Mesenchymal stem cell (in vitro differentiated cells and primary cell): Measurements from ENCODE around the gene PAQR4.

Source experiments
- DNase-seq: peaks from one replicate; pipeline ENCODE4 v3.0.0-alpha.2; 2013
- H2AFZ ChIP-seq: one replicate; pipeline ENCODE4 v1.6.1; 2013; ENCODE audit warnings: low read depth, mild to moderate bottlenecking, control low read depth, inconsistent platforms, low read length, moderate library complexity
- H2AK5ac ChIP-seq: 2 replicates; pipeline ENCODE4 v1.6.1; 2013; ENCODE audit warnings: low read length, moderate library complexity, mild to moderate bottlenecking, inconsistent platforms; ENCODE audit not compliant: severe bottlenecking
- H2BK120ac ChIP-seq: one replicate; pipeline ENCODE4 v1.6.1; 2013; ENCODE audit warnings: low read depth, mild to moderate bottlenecking, inconsistent platforms, low read length, moderate library complexity
- H2BK12ac ChIP-seq, 2 experiments: one replicate each; pipeline ENCODE4 v1.6.1; 2013; ENCODE audit warnings: inconsistent platforms in 2 of 2, low read length in 2 of 2, mild to moderate bottlenecking in 2 of 2, moderate library complexity in 2 of 2, control low read depth in 1 of 2
- H2BK15ac ChIP-seq: one replicate; pipeline ENCODE4 v1.6.1; 2013; ENCODE audit warnings: mild to moderate bottlenecking, low read depth, inconsistent platforms; ENCODE audit not compliant: poor library complexity, severe bottlenecking
- H2BK5ac ChIP-seq: 2 replicates; pipeline ENCODE4 v1.6.1; 2013; ENCODE audit warnings: low read depth, mild to moderate bottlenecking, low read length, control low read depth, inconsistent platforms; ENCODE audit not compliant: poor library complexity, severe bottlenecking
- H3K14ac ChIP-seq, 2 experiments: one replicate each; pipeline ENCODE4 v1.6.1; 2013; ENCODE audit warnings: inconsistent platforms in 2 of 2, low read length in 2 of 2, control low read depth in 1 of 2, mild to moderate bottlenecking in 1 of 2, moderate library complexity in 1 of 2
- H3K18ac ChIP-seq, 2 experiments: one replicate each; pipeline ENCODE4 v1.6.1; 2013; ENCODE audit warnings: inconsistent platforms in 2 of 2, low read length in 2 of 2, control low read depth in 1 of 2, low read depth in 1 of 2, mild to moderate bottlenecking in 1 of 2
- H3K23ac ChIP-seq, 2 experiments: one replicate each; pipeline ENCODE4 v1.6.1; 2013; ENCODE audit warnings: inconsistent platforms in 2 of 2, low read length in 2 of 2, mild to moderate bottlenecking in 2 of 2, moderate library complexity in 2 of 2, control low read depth in 1 of 2
- H3K27ac ChIP-seq: 2 replicates; pipeline ENCODE4 v1.5.1; 2013; ENCODE audit warnings: mild to moderate bottlenecking, moderate library complexity, low read length, control low read depth, inconsistent platforms; ENCODE audit not compliant: poor library complexity, severe bottlenecking
- H3K27me3 ChIP-seq, 2 experiments: 2 replicates each; pipeline versions ENCODE4 v1.6.1 to v1.7.0; 2013; ENCODE audit warnings: low read length in 2 of 2, mild to moderate bottlenecking in 2 of 2, moderate library complexity in 2 of 2, control low read depth in 1 of 2, inconsistent platforms in 1 of 2; ENCODE audit not compliant: control insufficient read depth in 1 of 2, insufficient read depth in 1 of 2
- H3K36me3 ChIP-seq, 2 experiments: 2 replicates each; pipeline versions ENCODE4 v1.6.1 to v1.7.0; 2013; ENCODE audit warnings: low read length in 2 of 2, control low read depth in 1 of 2, inconsistent platforms in 1 of 2, low read depth in 1 of 2, mild to moderate bottlenecking in 1 of 2; ENCODE audit not compliant: insufficient read depth in 2 of 2, control insufficient read depth in 1 of 2
- H3K4ac ChIP-seq, 2 experiments: one replicate each; pipeline ENCODE4 v1.6.1; 2013; ENCODE audit warnings: inconsistent platforms in 2 of 2, low read length in 2 of 2, mild to moderate bottlenecking in 2 of 2, moderate library complexity in 2 of 2, control low read depth in 1 of 2, low read depth in 1 of 2
- H3K4me1 ChIP-seq: 2 replicates; pipeline ENCODE4 v1.6.1; 2013; ENCODE audit warnings: low read depth, low read length, control low read depth; ENCODE audit not compliant: control insufficient read depth, insufficient read depth
- H3K4me2 ChIP-seq: 2 replicates; pipeline ENCODE4 v1.6.1; 2013; ENCODE audit warnings: low read length, mild to moderate bottlenecking, inconsistent platforms; ENCODE audit not compliant: poor library complexity, severe bottlenecking
- H3K4me3 ChIP-seq, 2 experiments: 2 replicates each; pipeline versions ENCODE4 v1.5.1 to v1.7.0; 2013; ENCODE audit warnings: low read length in 2 of 2, mild to moderate bottlenecking in 2 of 2, control low read depth in 1 of 2, low read depth in 1 of 2; ENCODE audit not compliant: insufficient read depth in 1 of 2
- H3K79me1 ChIP-seq: replicated peaks from 2 replicates; pipeline ENCODE4 v1.6.1; 2013; ENCODE audit warnings: mild to moderate bottlenecking, control low read depth, low read length, inconsistent platforms; ENCODE audit not compliant: poor library complexity, severe bottlenecking
- H3K9ac ChIP-seq: 2 replicates; pipeline ENCODE4 v1.7.0; 2013; ENCODE audit warnings: mild to moderate bottlenecking, low read length, moderate library complexity
- H3K9me3 ChIP-seq: 2 replicates; pipeline ENCODE4 v1.7.0; 2013; ENCODE audit warnings: mild to moderate bottlenecking, low read length; ENCODE audit not compliant: control insufficient read depth
- H4K8ac ChIP-seq: one replicate; pipeline ENCODE4 v1.6.1; 2013; ENCODE audit warnings: inconsistent platforms, mild to moderate bottlenecking, low read length, moderate library complexity
- H4K91ac ChIP-seq: one replicate; pipeline ENCODE4 v1.6.1; 2013; ENCODE audit warnings: mild to moderate bottlenecking, low read length, inconsistent platforms
- WGBS: methylation state at CpG from one replicate; pipeline ENCODE4 v1.1.7; 2013; ENCODE audit warnings: mixed read lengths; 5-methylcytosine and 5-hydroxymethylcytosine counted together

The PAQR4 gene

DNA sequence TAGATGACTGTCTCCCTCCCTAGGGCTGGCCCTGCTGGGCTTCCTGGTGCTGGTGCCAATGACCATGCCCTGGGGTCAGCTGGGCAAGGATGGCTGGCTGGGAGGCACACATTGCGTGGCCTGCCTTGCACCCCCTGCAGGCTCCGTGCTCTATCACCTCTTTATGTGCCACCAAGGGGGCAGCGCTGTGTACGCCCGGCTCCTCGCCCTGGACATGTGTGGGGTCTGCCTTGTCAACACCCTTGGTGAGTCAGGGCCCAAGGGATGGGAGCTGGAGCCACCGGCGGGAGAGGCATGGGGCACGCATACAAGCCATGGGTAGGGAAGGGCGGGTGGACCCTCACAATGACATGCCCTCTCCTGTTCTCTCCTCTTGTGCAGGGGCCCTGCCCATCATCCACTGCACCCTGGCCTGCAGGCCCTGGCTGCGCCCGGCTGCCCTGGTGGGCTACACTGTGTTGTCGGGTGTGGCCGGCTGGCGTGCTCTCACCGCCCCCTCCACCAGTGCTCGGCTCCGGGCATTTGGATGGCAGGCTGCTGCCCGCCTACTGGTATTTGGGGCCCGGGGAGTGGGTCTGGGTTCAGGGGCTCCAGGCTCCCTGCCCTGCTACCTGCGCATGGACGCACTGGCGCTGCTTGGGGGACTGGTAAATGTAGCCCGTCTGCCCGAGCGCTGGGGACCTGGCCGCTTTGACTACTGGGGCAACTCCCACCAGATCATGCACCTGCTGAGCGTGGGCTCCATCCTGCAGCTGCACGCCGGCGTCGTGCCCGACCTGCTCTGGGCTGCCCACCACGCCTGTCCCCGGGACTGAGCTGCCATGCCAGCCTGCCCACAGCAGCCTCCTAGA, 2.2 kb downstream of the PAQR4 start:
- no peak overlapping the region for H3K18ac ChIP-seq
- no peak overlapping the region for H3K4me2 ChIP-seq
- H4K91ac ChIP-seq = no peak overlapping the region
- no peak overlapping the region for H2BK5ac ChIP-seq
- H2BK120ac ChIP-seq = no peak overlapping the region
- peak overlapping the region in 1 of 2 experiments; percentile 33 for H2BK12ac ChIP-seq
- peaks cover 11% of the 10 kb centered on the region for H3K79me1 ChIP-seq
- no peak overlapping the region for H3K9ac ChIP-seq
- DNase-seq = no peak
- no peak overlapping the region for H4K8ac ChIP-seq
- peaks cover 0 to 45% of the 10 kb centered on the region in 2 experiments for H3K36me3 ChIP-seq
- H3K14ac ChIP-seq = no peak overlapping the region
- no peak overlapping the region for H3K4ac ChIP-seq
- no peak overlapping the region for H2AK5ac ChIP-seq
- no peak overlapping the region for H3K4me3 ChIP-seq
- peaks cover 10 to 23% of the 10 kb centered on the region in 2 experiments for H3K27me3 ChIP-seq
- H2BK15ac ChIP-seq = no peak overlapping the region
- H2AFZ ChIP-seq = no peak overlapping the region
- H3K4me1 ChIP-seq = peaks cover 40% of the 10 kb centered on the region
- no peak overlapping the region for H3K23ac ChIP-seq
- WGBS = 96% methylated on average over 35 of the region's 35 CpGs
- H3K27ac ChIP-seq = no peak overlapping the region
- H3K9me3 ChIP-seq = no peaks in the 10 kb centered on the region

DNA sequence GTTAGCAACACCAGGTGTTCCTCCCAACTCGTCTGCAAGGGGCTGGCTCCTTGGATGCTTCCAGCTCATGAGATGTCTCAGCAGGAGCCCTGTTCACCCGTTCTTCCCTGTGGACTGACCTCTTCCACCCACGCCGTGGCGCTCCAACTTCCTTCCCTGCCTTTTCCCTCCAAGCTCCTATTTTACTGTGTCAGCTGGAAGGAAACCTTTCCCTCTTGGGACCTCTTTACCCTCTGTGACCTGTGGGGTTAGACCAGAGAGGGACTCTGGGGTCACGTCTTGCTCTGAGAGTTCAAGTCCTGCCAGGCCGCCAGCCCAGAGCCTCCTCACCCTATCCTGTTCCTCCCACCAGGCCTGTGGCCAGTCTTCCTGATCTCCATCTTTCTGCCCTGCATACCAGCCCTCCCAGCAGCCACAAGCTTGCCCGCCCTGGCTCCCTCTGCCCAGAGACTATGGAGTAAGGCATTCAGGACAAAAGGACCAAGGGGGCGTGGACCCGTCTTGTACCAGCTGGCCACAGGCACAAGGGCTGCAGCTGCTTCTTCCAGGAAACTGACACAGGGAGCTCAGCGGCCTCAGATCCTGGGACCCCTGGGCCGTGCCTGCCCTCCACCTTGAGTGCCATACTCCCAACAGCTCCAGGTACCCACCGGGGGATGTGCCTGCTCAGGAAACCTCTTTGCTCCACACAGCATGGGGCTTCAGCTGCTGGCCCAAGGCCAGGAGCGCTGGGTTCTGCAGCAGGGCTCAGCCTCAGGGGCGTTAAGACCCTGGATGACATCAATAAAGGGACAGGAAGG, 3.0 kb downstream of the PAQR4 start:
- H2BK12ac ChIP-seq = no peak overlapping the region
- no peak overlapping the region for H3K18ac ChIP-seq
- H4K8ac ChIP-seq = no peak overlapping the region
- H3K9me3 ChIP-seq = no peaks in the 10 kb centered on the region
- H2AK5ac ChIP-seq = no peak overlapping the region
- no peak overlapping the region for H2BK5ac ChIP-seq
- no peak overlapping the region for H3K4me3 ChIP-seq
- no peak overlapping the region for H3K27ac ChIP-seq
- no peak for DNase-seq
- no peak overlapping the region for H2AFZ ChIP-seq
- 91% methylated on average over 15 of the region's 15 CpGs for WGBS
- H3K79me1 ChIP-seq = peaks cover 12% of the 10 kb centered on the region
- H2BK15ac ChIP-seq = no peak overlapping the region
- H3K9ac ChIP-seq = no peak overlapping the region
- H3K4me2 ChIP-seq = no peak overlapping the region
- no peak overlapping the region for H2BK120ac ChIP-seq
- no peak overlapping the region for H4K91ac ChIP-seq
- peaks cover 6 to 17% of the 10 kb centered on the region in 2 experiments for H3K27me3 ChIP-seq
- H3K36me3 ChIP-seq = peaks cover 0 to 49% of the 10 kb centered on the region in 2 experiments
- H3K23ac ChIP-seq = no peak overlapping the region
- no peak overlapping the region for H3K4ac ChIP-seq
- no peak overlapping the region for H3K14ac ChIP-seq
- H3K4me1 ChIP-seq = peaks cover 37% of the 10 kb centered on the region

DNA sequence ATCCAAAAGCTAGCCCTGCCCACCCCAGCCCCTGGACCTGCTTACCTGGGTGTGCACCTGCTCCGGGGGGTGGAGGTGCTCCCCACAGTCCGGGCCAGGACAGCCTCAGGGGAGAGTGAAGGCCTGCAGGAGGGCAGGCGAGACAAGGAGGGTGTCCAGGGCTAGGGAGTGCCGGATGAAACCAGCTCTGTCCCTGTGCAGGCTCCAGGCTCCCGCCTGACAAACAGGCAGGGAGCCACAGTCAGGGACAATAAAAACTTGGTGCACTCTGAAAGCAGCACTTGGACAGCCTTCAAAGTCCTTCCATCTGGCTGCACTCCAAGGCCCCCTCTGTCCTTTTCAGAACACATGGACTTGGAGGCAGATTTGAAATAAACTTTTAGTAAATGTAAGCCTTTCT, 3.9 kb downstream of the PAQR4 start:
- Histone ChIP-seq H4K8ac (no peak overlapping the region), H3K4me1 (peaks cover 39% of the 10 kb centered on the region), H2BK120ac (no peak overlapping the region), H2BK15ac (no peak overlapping the region), H3K4ac (no peak overlapping the region), H3K27me3 (peaks cover under 1 to 8% of the 10 kb centered on the region in 2 experiments), H3K27ac (no peak overlapping the region), H2BK5ac (no peak overlapping the region), H3K23ac (no peak overlapping the region), H4K91ac (no peak overlapping the region), H2AFZ (no peak overlapping the region), H2BK12ac (no peak overlapping the region), H2AK5ac (no peak overlapping the region), H3K9me3 (no peaks in the 10 kb centered on the region), H3K14ac (no peak overlapping the region), H3K4me3 (no peak overlapping the region), H3K79me1 (peaks cover 17% of the 10 kb centered on the region), H3K9ac (no peak overlapping the region), H3K4me2 (no peak overlapping the region), H3K36me3 (peaks cover 0 to 52% of the 10 kb centered on the region in 2 experiments), H3K18ac (no peak overlapping the region)
- no peak for DNase-seq
- WGBS = 89% methylated on average over 5 of the region's 5 CpGs
